Astrocyte (in vitro differentiated cells and primary cell): ENCODE results near the gene UBE2S. TPM values are rescaled to one million over a fixed set of nuclear protein-coding genes. Genes with fewer than 3 reads are reported as not detected.

Experiments used
- DNase-seq: peaks from one replicate; pipeline ENCODE4 v3.0.0-alpha.2; 2010; ENCODE audit warnings: low read depth
- FAIRE-seq: peaks from 2 replicates; lab custom pipeline; 2011; peaks lifted over from hg19 to GRCh38; lab: Jason Lieb, UNC
- H2AFZ ChIP-seq: 2 replicates; pipeline ENCODE4 v1.6.0; 2012; ENCODE audit warnings: low read depth, low read length, inconsistent platforms
- H3K27ac ChIP-seq: 2 replicates; pipeline ENCODE4 v1.5.1; 2011; ENCODE audit warnings: low read depth, low read length, inconsistent platforms
- H3K27me3 ChIP-seq: 2 replicates; pipeline ENCODE4 v1.6.0; 2011; ENCODE audit warnings: low read length, inconsistent platforms; ENCODE audit not compliant: insufficient read depth
- H3K36me3 ChIP-seq: 2 replicates; pipeline ENCODE4 v1.5.1; 2011; ENCODE audit warnings: low read length, inconsistent platforms; ENCODE audit not compliant: insufficient read depth
- H3K4me1 ChIP-seq: 2 replicates; pipeline ENCODE4 v1.5.1; 2011; ENCODE audit warnings: low read length, inconsistent platforms; ENCODE audit not compliant: insufficient read depth
- H3K4me2 ChIP-seq: 2 replicates; pipeline ENCODE4 v1.6.0; 2012; ENCODE audit warnings: low read length, inconsistent platforms
- H3K4me3 ChIP-seq: 2 replicates; pipeline ENCODE4 v1.5.1; 2011; ENCODE audit warnings: low read depth, mild to moderate bottlenecking, low read length, inconsistent platforms; ENCODE audit not compliant: insufficient read depth
- H3K79me2 ChIP-seq: 2 replicates; pipeline ENCODE4 v1.6.0; 2012; ENCODE audit warnings: mild to moderate bottlenecking, low read length, inconsistent platforms; ENCODE audit not compliant: insufficient read depth
- H3K9ac ChIP-seq: 2 replicates; pipeline ENCODE4 v1.6.0; 2012; ENCODE audit warnings: mild to moderate bottlenecking, low read length, inconsistent platforms
- H3K9me3 ChIP-seq: 2 replicates; pipeline ENCODE4 v1.5.1; 2012; ENCODE audit warnings: low read depth, mild to moderate bottlenecking, low read length, inconsistent platforms; ENCODE audit not compliant: insufficient read depth
- H4K20me1 ChIP-seq: 2 replicates; pipeline ENCODE4 v1.6.0; 2012; ENCODE audit warnings: low read length, inconsistent platforms; ENCODE audit not compliant: insufficient read depth
- H3K27ac Mint-ChIP-seq: one replicate; pipeline ENCODE4 v1.8.0; 2021; ENCODE audit warnings: mild to moderate bottlenecking, mixed read lengths; ENCODE audit not compliant: unreplicated experiment
- H3K27me3 Mint-ChIP-seq: one replicate; pipeline ENCODE4 v1.8.0; 2021; ENCODE audit warnings: low read depth, mixed read lengths; ENCODE audit not compliant: unreplicated experiment
- H3K36me3 Mint-ChIP-seq: one replicate; pipeline ENCODE4 v1.8.0; 2021; ENCODE audit warnings: low read depth, mixed read lengths; ENCODE audit not compliant: unreplicated experiment
- H3K4me1 Mint-ChIP-seq: one replicate; pipeline ENCODE4 v1.8.0; 2021; ENCODE audit warnings: low read depth, mixed read lengths; ENCODE audit not compliant: unreplicated experiment
- H3K4me3 Mint-ChIP-seq: one replicate; pipeline ENCODE4 v1.8.0; 2021; ENCODE audit warnings: mild to moderate bottlenecking, moderate library complexity, mixed read lengths; ENCODE audit not compliant: unreplicated experiment
- H3K9me3 Mint-ChIP-seq: one replicate; pipeline ENCODE4 v1.8.0; 2021; ENCODE audit warnings: mild to moderate bottlenecking, mixed read lengths; ENCODE audit not compliant: unreplicated experiment
- CTCF ChIP-seq: IDR thresholded peaks from 2 replicates; pipeline ENCODE4 v1.5.1; 2011; ENCODE audit warnings: low read depth, mild to moderate bottlenecking, inconsistent platforms, low read length, moderate library complexity; ENCODE audit not compliant: insufficient read depth
- EZH2 ChIP-seq: IDR thresholded peaks from 2 replicates; pipeline ENCODE4 v1.6.1; 2012; ENCODE audit warnings: mild to moderate bottlenecking, low read length, inconsistent platforms; ENCODE audit not compliant: insufficient read depth
- total RNA-seq: library from RNA; stranded (reverse); gene quantifications from 2 replicates; pipeline ENCODE4 v1.2.1, GENCODE V29; 2021

The UBE2S gene
- total RNA-seq, 1 donor from 2014 or later: 116 TPM

DNA sequence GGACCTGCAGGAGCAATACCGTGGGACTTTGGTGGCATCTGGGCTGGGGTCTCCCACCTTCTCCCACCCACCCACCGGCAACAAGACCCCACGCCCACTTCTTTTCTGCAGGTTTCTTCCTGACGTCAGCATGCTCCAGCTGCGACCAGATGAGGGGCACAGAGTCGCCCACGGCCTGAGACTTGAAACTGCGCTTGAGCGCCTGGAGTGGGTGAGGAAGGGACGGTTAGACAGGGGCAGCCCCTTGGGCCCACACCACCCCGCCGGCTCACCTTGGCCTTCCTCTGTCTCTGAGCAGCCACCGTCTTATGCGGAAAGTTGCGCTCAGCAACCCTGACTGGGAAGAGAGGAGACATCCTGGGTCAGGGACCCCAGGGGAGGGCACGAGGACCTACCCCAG lies 46.7 kb downstream of the UBE2S start:
- no peak for TF ChIP-seq EZH2
- no peak for TF ChIP-seq CTCF
- FAIRE-seq (no peak), DNase-seq (no peak)
- no peak overlapping the region for H2AFZ ChIP-seq
- H3K27ac Mint-ChIP-seq: no peak overlapping the region
- H3K4me3 ChIP-seq: no peak overlapping the region
- H3K4me1 Mint-ChIP-seq: peaks cover 3% of the 10 kb centered on the region
- H3K9me3 ChIP-seq: no peaks in the 10 kb centered on the region
- peaks cover 13% of the 10 kb centered on the region for H4K20me1 ChIP-seq
- H3K36me3 ChIP-seq: peaks cover 3% of the 10 kb centered on the region
- no peak overlapping the region for H3K27ac ChIP-seq
- no peak overlapping the region for H3K9ac ChIP-seq
- no peaks in the 10 kb centered on the region for H3K4me1 ChIP-seq
- no peak overlapping the region for H3K4me2 ChIP-seq
- peaks cover 24% of the 10 kb centered on the region for H3K27me3 Mint-ChIP-seq
- H3K79me2 ChIP-seq: no peaks in the 10 kb centered on the region
- peaks cover 4% of the 10 kb centered on the region for H3K36me3 Mint-ChIP-seq
- H3K4me3 Mint-ChIP-seq: no peak overlapping the region
- peaks cover 2% of the 10 kb centered on the region for H3K27me3 ChIP-seq
- peaks cover 3% of the 10 kb centered on the region for H3K9me3 Mint-ChIP-seq

GRCh38 chr19:55358943-55359908 lies 48.4 kb downstream of the UBE2S start:
- TF ChIP-seq EZH2 (no peak), CTCF (no peak)
- Histone ChIP-seq H3K4me3 (no peak overlapping the region), H3K27ac (no peak overlapping the region), H3K27me3 (peaks cover 6% of the 10 kb centered on the region), H2AFZ (no peak overlapping the region), H3K36me3 (no peaks in the 10 kb centered on the region), H3K9ac (no peak overlapping the region), H3K79me2 (no peaks in the 10 kb centered on the region), H3K4me2 (no peak overlapping the region), H4K20me1 (peaks cover 9% of the 10 kb centered on the region), H3K4me1 (peaks cover 3% of the 10 kb centered on the region), H3K9me3 (no peaks in the 10 kb centered on the region)
- no peak overlapping the region for H3K27ac Mint-ChIP-seq
- no peak overlapping the region for H3K4me3 Mint-ChIP-seq
- peaks cover 3% of the 10 kb centered on the region for H3K4me1 Mint-ChIP-seq
- FAIRE-seq (no peak), DNase-seq (no peak)
- no peaks in the 10 kb centered on the region for H3K36me3 Mint-ChIP-seq
- peaks cover 31% of the 10 kb centered on the region for H3K27me3 Mint-ChIP-seq
- H3K9me3 Mint-ChIP-seq: peaks cover 3% of the 10 kb centered on the region

- peaks cover 35% of the 10 kb centered on the region for H3K27me3 Mint-ChIP-seq
These were observed 49.1 kb downstream of the UBE2S start for GRCh38 chr19:55358493-55358892.

More at GRCh38 chr19:55358493-55358892, 49.1 kb downstream of the UBE2S start:
- no peak overlapping the region for H3K4me3 Mint-ChIP-seq
- FAIRE-seq (no peak), DNase-seq (no peak)
- H3K27me3 ChIP-seq: peaks cover 6% of the 10 kb centered on the region
- H3K4me1 Mint-ChIP-seq: peaks cover under 1% of the 10 kb centered on the region
- no peak overlapping the region for H3K4me2 ChIP-seq
- no peak overlapping the region for H3K27ac Mint-ChIP-seq
- H3K27ac ChIP-seq: no peak overlapping the region
- H2AFZ ChIP-seq: no peak overlapping the region
- H3K9ac ChIP-seq: no peak overlapping the region
- no peak overlapping the region for H3K4me3 ChIP-seq
- no peaks in the 10 kb centered on the region for H3K36me3 Mint-ChIP-seq
- no peaks in the 10 kb centered on the region for H3K36me3 ChIP-seq
- H4K20me1 ChIP-seq: peaks cover 6% of the 10 kb centered on the region
- no peaks in the 10 kb centered on the region for H3K79me2 ChIP-seq
- no peaks in the 10 kb centered on the region for H3K9me3 ChIP-seq
- H3K9me3 Mint-ChIP-seq: peaks cover 3% of the 10 kb centered on the region
- TF ChIP-seq EZH2: no peak
- no peak for TF ChIP-seq CTCF
- peaks cover 6% of the 10 kb centered on the region for H3K4me1 ChIP-seq
